Neural progenitor cell (in vitro differentiated cells): Measurements from ENCODE around the gene SHISA5. TPM values are rescaled to one million over a fixed set of nuclear protein-coding genes. Genes with fewer than 3 reads are reported as not detected.
"Not testable (repeated sequence)": the region's sequence is repeated elsewhere in the genome, so short reads cannot be mapped to it uniquely, and the experiment has no call there.

Experiments
- DNase-seq: peaks from one replicate; pipeline ENCODE4 v3.0.0-alpha.2; 2016; ENCODE audit warnings: low spot score
- H2AFZ ChIP-seq: fragments of 200-600 bp; sonication (generic); replicated peaks from 2 replicates; pipeline ENCODE4 v1.6.1; 2016; ENCODE audit warnings: antibody characterized with exemption
- H3F3A ChIP-seq: fragments of 200-600 bp; sonication (generic); 2 replicates; pipeline ENCODE4 v1.6.1; 2016; ENCODE audit warnings: antibody characterized with exemption, low read depth
- H3K27ac ChIP-seq: fragments of 200-600 bp; sonication (generic); 2 replicates; pipeline ENCODE4 v1.5.1; 2016; ENCODE audit warnings: mild to moderate bottlenecking
- H3K27me3 ChIP-seq: fragments of 200-600 bp; sonication (generic); 2 replicates; pipeline ENCODE4 v1.6.1; 2016; ENCODE audit warnings: mild to moderate bottlenecking, moderate library complexity
- H3K36me3 ChIP-seq: fragments of 200-600 bp; sonication (generic); 2 replicates; pipeline ENCODE4 v1.5.1; 2016
- H3K4me1 ChIP-seq: fragments of 200-600 bp; sonication (generic); 2 replicates; pipeline ENCODE4 v1.6.1; 2016; ENCODE audit warnings: mixed run types
- H3K4me2 ChIP-seq: fragments of 200-600 bp; sonication (generic); 2 replicates; pipeline ENCODE4 v1.6.1; 2016
- H3K4me3 ChIP-seq: fragments of 200-600 bp; sonication (generic); 2 replicates; pipeline ENCODE4 v1.5.1; 2016
- H3K79me2 ChIP-seq: fragments of 200-600 bp; sonication (generic); 2 replicates; pipeline ENCODE4 v1.6.1; 2016; ENCODE audit warnings: low read depth
- H3K9ac ChIP-seq: fragments of 200-600 bp; sonication (generic); 2 replicates; pipeline ENCODE4 v1.6.1; 2016
- H3K9me3 ChIP-seq: fragments of 200-600 bp; sonication (generic); 2 replicates; pipeline ENCODE4 v1.5.1; 2016; ENCODE audit warnings: low read depth
- H4K20me1 ChIP-seq: fragments of 200-600 bp; sonication (generic); 2 replicates; pipeline ENCODE4 v1.6.1; 2016; ENCODE audit warnings: low read depth
- H3K27ac Mint-ChIP-seq: 3 replicates; pipeline ENCODE4 v1.8.0; 2021; ENCODE audit warnings: mixed read lengths
- H3K27me3 Mint-ChIP-seq: 2 replicates; pipeline ENCODE4 v1.8.0; 2022; ENCODE audit warnings: low read depth, mild to moderate bottlenecking, inconsistent platforms, moderate library complexity, mixed read lengths; ENCODE audit not compliant: insufficient read depth
- H3K36me3 Mint-ChIP-seq: 3 replicates; pipeline ENCODE4 v1.8.0; 2021; ENCODE audit warnings: mixed read lengths
- H3K4me1 Mint-ChIP-seq: 3 replicates; pipeline ENCODE4 v1.8.0; 2021; ENCODE audit warnings: mixed read lengths
- H3K4me3 Mint-ChIP-seq: 3 replicates; pipeline ENCODE4 v1.8.0; 2021; ENCODE audit warnings: mild to moderate bottlenecking, moderate library complexity, mixed read lengths
- H3K9me3 Mint-ChIP-seq: 3 replicates; pipeline ENCODE4 v1.8.0; 2020; ENCODE audit warnings: mixed read lengths
- CTCF ChIP-seq: fragments of 200-600 bp; sonication (generic); IDR thresholded peaks from 2 replicates; pipeline ENCODE4 v1.5.1; 2017; ENCODE audit warnings: antibody characterized with exemption, mild to moderate bottlenecking
- EZH2 ChIP-seq: fragments of 200-600 bp; sonication (generic); IDR thresholded peaks from 2 replicates; pipeline ENCODE4 v1.6.1; 2017; ENCODE audit warnings: antibody characterized with exemption, mild to moderate bottlenecking, moderate library complexity
- EZH2phosphoT487 ChIP-seq: fragments of 200-600 bp; sonication (generic); IDR thresholded peaks from 2 replicates; pipeline ENCODE4 v1.6.1; 2017; ENCODE audit warnings: antibody characterized with exemption
- total RNA-seq: library from RNA; depleted of rRNA; stranded (reverse); fragments of >200 nt; gene quantifications from 2 replicates; pipeline ENCODE4 v1.2.3, GENCODE V29; 2015; ENCODE audit warnings: low replicate concordance

SHISA5 gene
- total RNA-seq, 1 donor from 2014 or later = 54.8 TPM

- no peak overlapping the region for H3K4me2 ChIP-seq
- peaks cover 7% of the 10 kb centered on the region for H3K27me3 Mint-ChIP-seq
- peak overlapping the region; percentile 72 for H3K4me3 Mint-ChIP-seq
Observed at GRCh38 chr3:48465237-48465530, 38.8 kb downstream of the SHISA5 start.

GRCh38 chr3:48464713-48465221 lies 39.2 kb downstream of the SHISA5 start:
- DNase-seq = no peak
- no peak overlapping the region for H2AFZ ChIP-seq
- Mint-ChIP-seq H3K27me3 (peaks cover 7% of the 10 kb centered on the region), H3K36me3 (peaks cover 14% of the 10 kb centered on the region), H3K9me3 (no peaks in the 10 kb centered on the region), H3K4me1 (peaks cover 32% of the 10 kb centered on the region), H3K27ac (peak overlapping the region; percentile 96), H3K4me3 (no peak overlapping the region)
- peaks cover 25% of the 10 kb centered on the region for H3F3A ChIP-seq
- no peak overlapping the region for H3K4me2 ChIP-seq
- H3K79me2 ChIP-seq = no peaks in the 10 kb centered on the region
- no peak overlapping the region for H3K4me3 ChIP-seq
- TF ChIP-seq CTCF (no peak), EZH2 (no peak), EZH2phosphoT487 (no peak)
- no peaks in the 10 kb centered on the region for H3K36me3 ChIP-seq
- H3K27me3 ChIP-seq = no peaks in the 10 kb centered on the region
- H3K9me3 ChIP-seq = no peaks in the 10 kb centered on the region
- peak overlapping the region; percentile 57 for H3K27ac ChIP-seq
- H4K20me1 ChIP-seq = no peaks in the 10 kb centered on the region
- no peak overlapping the region for H3K9ac ChIP-seq
- H3K4me1 ChIP-seq = peaks cover 13% of the 10 kb centered on the region

More at GRCh38 chr3:48465237-48465530, 38.8 kb downstream of the SHISA5 start:
- peaks cover 25% of the 10 kb centered on the region for H3F3A ChIP-seq
- H3K36me3 ChIP-seq = no peaks in the 10 kb centered on the region
- Mint-ChIP-seq H3K4me1 (peaks cover 35% of the 10 kb centered on the region), H3K36me3 (peaks cover 16% of the 10 kb centered on the region), H3K27ac (peak overlapping the region; percentile 96), H3K9me3 (no peaks in the 10 kb centered on the region)
- H3K4me3 ChIP-seq = no peak overlapping the region
- H3K4me1 ChIP-seq = peaks cover 13% of the 10 kb centered on the region
- H4K20me1 ChIP-seq = no peaks in the 10 kb centered on the region
- no peak overlapping the region for H2AFZ ChIP-seq
- no peaks in the 10 kb centered on the region for H3K27me3 ChIP-seq
- H3K79me2 ChIP-seq = peaks cover 3% of the 10 kb centered on the region
- no peaks in the 10 kb centered on the region for H3K9me3 ChIP-seq
- no peak for DNase-seq
- H3K27ac ChIP-seq = peak overlapping the region; percentile 57
- TF ChIP-seq EZH2phosphoT487 (no peak), EZH2 (no peak), CTCF (no peak)
- H3K9ac ChIP-seq = no peak overlapping the region

GRCh38 chr3:48463703-48464102 lies 40.3 kb downstream of the SHISA5 start:
- peaks cover 8% of the 10 kb centered on the region for H3K36me3 Mint-ChIP-seq
- DNase-seq = no peak
- H3K4me1 Mint-ChIP-seq = peaks cover 26% of the 10 kb centered on the region
- Histone ChIP-seq H4K20me1 (no peaks in the 10 kb centered on the region), H3K4me2 (no peak overlapping the region), H3K9ac (no peak overlapping the region), H2AFZ (no peak overlapping the region), H3K36me3 (no peaks in the 10 kb centered on the region), H3K4me1 (peaks cover 13% of the 10 kb centered on the region), H3K27me3 (no peaks in the 10 kb centered on the region), H3K27ac (no peak overlapping the region), H3K9me3 (no peaks in the 10 kb centered on the region), H3K4me3 (no peak overlapping the region), H3K79me2 (no peaks in the 10 kb centered on the region), H3F3A (peaks cover 25% of the 10 kb centered on the region)
- TF ChIP-seq EZH2 (no peak), CTCF (no peak), EZH2phosphoT487 (no peak)
- H3K9me3 Mint-ChIP-seq = no peaks in the 10 kb centered on the region
- peaks cover 7% of the 10 kb centered on the region for H3K27me3 Mint-ChIP-seq
- H3K27ac Mint-ChIP-seq = no peak overlapping the region
- no peak overlapping the region for H3K4me3 Mint-ChIP-seq

GRCh38 chr3:48461767-48462166 lies 42.2 kb downstream of the SHISA5 start:
- H3K4me1 Mint-ChIP-seq = peaks cover 18% of the 10 kb centered on the region
- H4K20me1 ChIP-seq, H3K27ac ChIP-seq, H3K9ac ChIP-seq, H3K27me3 ChIP-seq, H3K79me2 ChIP-seq, H3K9me3 Mint-ChIP-seq, H3K4me3 Mint-ChIP-seq, H3K36me3 Mint-ChIP-seq, H3K9me3 ChIP-seq, H2AFZ ChIP-seq, H3K4me3 ChIP-seq, H3K27ac Mint-ChIP-seq, H3K36me3 ChIP-seq, H3K27me3 Mint-ChIP-seq, DNase-seq, H3K4me2 ChIP-seq: not testable (repeated sequence)
- H3F3A ChIP-seq = peaks cover 19% of the 10 kb centered on the region
- H3K4me1 ChIP-seq = peaks cover 10% of the 10 kb centered on the region
